HG02884 (cell line): ENCODE measurements around the gene OAS2.
"Not testable (repeated sequence)": the region's sequence is repeated elsewhere in the genome, so short reads cannot be mapped to it uniquely, and the experiment has no call there.

ENCODE experiments used
- ATAC-seq: cut with Tn5 transposase; IDR thresholded peaks from one replicate; pipeline ENCODE4 v1.9.1; 2021; ENCODE audit warnings: mild to moderate bottlenecking, moderate library complexity; ENCODE audit not compliant: unreplicated experiment

The OAS2 gene

GRCh38 chr12:112980491-112981158, 2.3 kb downstream of the OAS2 start:
- ATAC-seq, result no peak

DNA sequence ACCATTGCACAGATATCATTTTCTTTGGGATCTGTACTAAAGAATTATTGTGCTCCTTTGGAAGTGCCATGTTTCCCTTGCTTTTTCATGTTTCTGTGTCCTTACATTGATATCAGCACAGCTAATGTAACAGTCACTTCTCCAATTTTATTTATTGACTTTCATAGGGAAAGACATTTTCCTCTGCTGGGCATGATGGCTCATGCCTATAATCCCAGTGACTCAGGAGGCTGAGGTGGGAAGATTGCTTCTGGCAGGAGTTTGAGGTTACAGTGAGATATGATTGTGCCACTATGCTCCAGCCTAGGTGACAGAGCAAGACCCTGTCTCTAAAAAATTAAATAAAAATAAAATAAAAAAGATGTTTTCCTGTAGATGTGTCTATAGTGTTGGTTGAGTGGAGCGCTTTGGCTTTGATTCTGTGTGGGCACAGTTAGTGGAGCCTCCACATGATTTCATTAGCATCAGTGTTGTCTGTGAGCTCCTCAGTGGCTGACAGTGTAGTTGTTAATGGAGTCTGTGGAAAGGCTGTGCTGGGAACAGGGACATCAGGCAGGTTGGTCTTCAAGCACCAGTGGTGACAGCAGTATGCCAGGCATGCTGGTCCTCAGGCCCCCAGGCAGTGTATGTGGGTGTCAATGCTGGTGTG, 7.4 kb downstream of the OAS2 start:
- ATAC-seq, result no peak

GRCh38 chr12:112986291-112986800, 8.0 kb downstream of the OAS2 start:
- no peak for ATAC-seq

DNA sequence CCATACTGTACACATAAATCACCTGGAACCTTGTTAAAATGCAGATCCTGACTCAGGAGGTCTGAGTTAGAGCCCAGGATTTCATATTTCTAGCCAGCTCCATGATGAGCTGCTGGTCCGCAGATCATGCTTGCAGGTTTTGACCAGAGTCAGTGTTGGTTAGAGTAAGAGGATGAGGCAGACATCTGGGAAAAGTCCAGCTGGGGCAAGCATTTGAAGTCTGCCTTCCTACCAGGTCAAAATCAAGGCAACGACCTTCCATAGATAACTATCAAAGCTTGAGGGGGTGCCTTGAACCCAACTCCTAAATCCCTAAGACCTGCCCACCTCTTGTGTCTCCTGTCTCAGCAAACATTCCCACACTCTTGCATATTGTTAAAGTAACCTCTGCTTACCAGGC, 9.2 kb downstream of the OAS2 start:
- no peak for ATAC-seq

- no peak for ATAC-seq
Measured at GRCh38 chr12:112988224-112988623, 9.9 kb downstream of the OAS2 start.

- ATAC-seq, result not testable (repeated sequence)
Measured at GRCh38 chr12:112988823-112989385, 10.6 kb downstream of the OAS2 start.

GRCh38 chr12:112989806-112990205, 11.5 kb downstream of the OAS2 start:
- ATAC-seq, result no peak

GRCh38 chr12:112992541-112993398, 14.5 kb downstream of the OAS2 start:
- no peak for ATAC-seq

GRCh38 chr12:112995008-112995407, 16.7 kb downstream of the OAS2 start:
- ATAC-seq, result no peak

DNA sequence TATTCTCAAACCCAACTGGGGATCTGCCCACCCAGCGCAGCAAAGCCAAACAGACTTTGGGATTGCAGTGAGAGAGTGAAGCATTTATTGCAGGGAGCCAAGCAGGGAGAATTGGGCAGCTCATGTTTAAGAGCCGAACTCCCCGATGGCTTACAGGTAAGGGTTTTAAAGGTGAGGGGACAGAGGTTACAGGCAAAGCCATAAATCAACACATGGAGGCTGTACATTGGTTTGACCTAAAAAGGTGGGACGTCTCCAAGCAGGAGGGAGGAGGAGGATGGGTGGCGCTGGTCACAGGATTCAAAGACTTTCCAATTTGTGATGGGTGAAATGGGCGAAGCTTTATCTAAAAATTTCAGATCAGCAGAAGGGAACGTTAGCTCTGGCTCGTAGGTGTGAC, 18.2 kb downstream of the OAS2 start:
- no peak for ATAC-seq

GRCh38 chr12:112997506-112997905, 19.2 kb downstream of the OAS2 start:
- ATAC-seq, result no peak

GRCh38 chr12:112998987-112999767, 20.9 kb downstream of the OAS2 start:
- ATAC-seq, result no peak

DNA sequence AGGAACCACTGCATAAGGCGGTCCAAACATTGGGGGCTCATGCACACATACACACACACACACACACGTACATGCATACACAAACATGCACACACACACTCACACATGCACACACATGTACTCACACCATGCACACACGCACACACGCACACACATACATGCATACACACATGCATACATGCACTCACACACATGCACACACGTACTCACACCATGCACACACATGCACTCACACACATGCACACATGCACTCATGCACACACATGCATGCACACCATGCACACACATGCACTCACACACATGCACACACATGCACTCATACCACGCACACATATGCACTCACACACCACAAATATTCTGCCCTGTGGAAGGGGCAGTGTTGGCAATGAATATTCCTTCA, 22.1 kb downstream of the OAS2 start:
- ATAC-seq, result no peak

GRCh38 chr12:113002155-113002554, 23.8 kb downstream of the OAS2 start:
- ATAC-seq, result no peak

DNA sequence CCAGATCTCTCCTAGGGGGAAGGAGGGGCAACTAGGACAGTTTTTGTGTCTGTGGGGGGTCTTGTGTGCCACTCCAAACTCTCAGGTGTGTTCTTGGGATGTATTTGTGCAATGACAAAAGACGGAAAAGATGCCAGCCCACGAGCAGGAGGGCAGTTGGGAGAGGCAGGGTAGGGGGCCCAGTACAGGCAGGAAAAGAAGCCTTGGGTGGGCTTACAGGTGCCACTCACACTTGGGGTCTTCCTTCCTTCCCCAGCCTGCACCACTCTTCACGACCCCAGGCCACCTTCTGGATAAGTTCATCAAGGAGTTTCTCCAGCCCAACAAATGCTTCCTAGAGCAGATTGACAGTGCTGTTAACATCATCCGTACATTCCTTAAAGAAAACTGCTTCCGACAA, 24.4 kb downstream of the OAS2 start:
- ATAC-seq, result no peak

DNA sequence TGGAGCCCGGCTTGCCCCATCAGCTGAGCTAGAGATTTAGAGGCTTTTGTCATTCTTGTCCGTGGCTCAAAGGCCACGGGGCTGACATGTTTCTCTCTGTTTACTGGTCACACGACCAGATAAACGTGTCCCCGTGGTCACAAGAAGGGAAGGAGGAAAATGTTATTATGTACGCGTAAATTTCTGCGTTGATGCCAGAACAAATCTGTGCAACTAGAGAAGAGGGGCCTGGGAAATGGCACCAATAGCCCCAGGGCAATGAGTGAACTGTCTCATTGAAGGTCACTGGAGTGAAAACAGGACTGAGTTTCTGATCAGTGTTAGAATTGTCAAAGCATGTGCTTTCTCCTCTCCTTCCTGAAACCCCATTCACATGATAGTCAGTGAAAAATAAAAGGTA, 25.3 kb downstream of the OAS2 start:
- no peak for ATAC-seq

- no peak for ATAC-seq
Measured at GRCh38 chr12:113005762-113006161, 27.4 kb downstream of the OAS2 start.

DNA sequence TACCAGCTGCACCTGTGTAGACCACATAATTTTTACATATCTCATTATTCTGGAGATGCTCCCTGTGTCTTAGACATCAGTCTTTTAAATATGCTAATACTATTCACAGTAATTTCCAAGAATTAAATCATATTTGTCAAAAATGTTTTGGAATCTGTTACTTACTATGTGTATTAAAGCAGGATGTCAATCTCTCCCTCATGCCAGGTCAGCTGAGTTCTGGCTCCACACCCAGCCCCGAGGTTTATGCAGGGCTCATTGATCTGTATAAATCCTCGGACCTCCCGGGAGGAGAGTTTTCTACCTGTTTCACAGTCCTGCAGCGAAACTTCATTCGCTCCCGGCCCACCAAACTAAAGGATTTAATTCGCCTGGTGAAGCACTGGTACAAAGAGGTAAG, 27.9 kb downstream of the OAS2 start:
- no peak for ATAC-seq

DNA sequence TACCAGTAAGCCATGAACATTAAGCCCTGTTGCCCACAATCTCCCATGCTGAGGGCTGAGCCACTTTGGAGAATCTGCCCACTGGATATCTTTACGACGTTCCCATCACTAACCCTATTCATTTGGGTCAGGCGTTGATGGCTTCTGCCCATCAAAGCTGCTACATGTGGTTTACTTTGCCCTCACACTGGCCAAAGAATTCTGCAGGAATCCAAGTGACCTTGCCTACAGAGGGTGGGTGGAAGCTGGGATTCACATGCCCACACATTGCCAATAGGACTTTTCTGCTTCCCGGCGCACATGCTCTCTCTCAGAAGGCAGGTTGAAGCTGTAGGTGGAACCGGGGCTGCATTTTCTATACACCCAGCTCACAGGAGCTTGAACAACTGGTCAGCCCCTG, 28.3 kb downstream of the OAS2 start:
- ATAC-seq, result no peak

DNA sequence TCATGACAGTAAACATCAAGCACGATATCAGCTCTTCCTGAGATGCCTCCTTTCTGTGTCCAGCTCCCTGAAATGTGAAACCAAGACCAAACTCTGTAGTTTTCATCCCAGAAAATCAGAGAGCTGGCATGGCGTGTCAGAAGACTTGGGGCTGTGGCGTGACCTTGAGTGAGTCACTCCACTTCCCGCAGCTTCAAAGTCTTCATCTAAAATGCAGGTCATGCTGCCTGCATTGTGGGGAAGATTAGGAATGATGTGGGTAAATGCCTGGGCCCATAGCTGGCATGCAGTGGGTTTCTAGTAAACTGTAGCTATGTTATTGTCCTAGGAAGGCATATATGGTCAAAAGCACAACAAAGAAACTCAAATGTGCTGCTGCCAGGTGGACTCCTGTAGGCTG, 28.8 kb downstream of the OAS2 start:
- no peak for ATAC-seq

GRCh38 chr12:113010701-113011100, 32.4 kb downstream of the OAS2 start:
- ATAC-seq, result no peak
